Measurements from ENCODE around the gene SGMS1. TPM values are rescaled to one million over a fixed set of nuclear protein-coding genes. Genes with fewer than 3 reads are reported as not detected.

Gene SGMS1
- total and polyA plus RNA-seq, 2 donors (not counting 1 experiment from before 2014, with no cell fraction given): 39.9 to 82.1 TPM

DNA sequence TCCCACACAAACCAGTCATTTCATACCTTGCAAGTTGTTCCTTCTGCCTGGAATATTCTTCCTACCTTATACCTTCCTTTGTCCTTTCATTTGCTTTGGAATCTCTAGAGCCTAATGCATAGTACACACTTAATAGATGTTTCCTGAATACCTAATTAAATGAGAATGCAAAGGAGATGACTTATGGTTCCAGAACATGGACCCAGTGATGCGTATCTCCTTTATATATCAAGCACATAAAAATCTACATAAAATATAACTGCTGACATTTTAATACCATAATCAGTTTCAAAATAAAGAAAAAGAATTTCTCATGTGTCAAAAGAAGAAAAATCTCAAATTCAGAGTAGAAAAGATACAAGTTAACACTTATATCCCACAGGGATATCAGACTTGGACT, 261.8 kb downstream of the SGMS1 start:
- no peaks in the 10 kb centered on the region for H4K20me1 ChIP-seq (ENCODE audit: control insufficient read depth, extremely low read depth, insufficient read depth, low read length)
- H3K27me3 ChIP-seq (ENCODE audit: control insufficient read depth, insufficient read depth, low read length): no peaks in the 10 kb centered on the region
- no peaks in the 10 kb centered on the region for H3K36me3 ChIP-seq (ENCODE audit: control insufficient read depth, insufficient read depth, low read length)
- TF ChIP-seq, protein P1, sequence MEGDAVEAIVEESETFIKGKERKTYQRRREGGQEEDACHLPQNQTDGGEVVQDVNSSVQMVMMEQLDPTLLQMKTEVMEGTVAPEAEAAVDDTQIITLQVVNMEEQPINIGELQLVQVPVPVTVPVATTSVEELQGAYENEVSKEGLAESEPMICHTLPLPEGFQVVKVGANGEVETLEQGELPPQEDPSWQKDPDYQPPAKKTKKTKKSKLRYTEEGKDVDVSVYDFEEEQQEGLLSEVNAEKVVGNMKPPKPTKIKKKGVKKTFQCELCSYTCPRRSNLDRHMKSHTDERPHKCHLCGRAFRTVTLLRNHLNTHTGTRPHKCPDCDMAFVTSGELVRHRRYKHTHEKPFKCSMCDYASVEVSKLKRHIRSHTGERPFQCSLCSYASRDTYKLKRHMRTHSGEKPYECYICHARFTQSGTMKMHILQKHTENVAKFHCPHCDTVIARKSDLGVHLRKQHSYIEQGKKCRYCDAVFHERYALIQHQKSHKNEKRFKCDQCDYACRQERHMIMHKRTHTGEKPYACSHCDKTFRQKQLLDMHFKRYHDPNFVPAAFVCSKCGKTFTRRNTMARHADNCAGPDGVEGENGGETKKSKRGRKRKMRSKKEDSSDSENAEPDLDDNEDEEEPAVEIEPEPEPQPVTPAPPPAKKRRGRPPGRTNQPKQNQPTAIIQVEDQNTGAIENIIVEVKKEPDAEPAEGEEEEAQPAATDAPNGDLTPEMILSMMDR (conservative IDR thresholded peaks at IDR 0.05 in 1 of 2, IDR thresholded peaks at IDR 0.05 in 1 of 2; ENCODE audit: low read depth in 1 of 2, low read length in 2 of 2): no peak
- no peak for TF ChIP-seq EZH2 (IDR thresholded peaks at IDR 0.05; ENCODE audit: low read length, missing control alignments)
- no peak overlapping the region for H3K4me2 ChIP-seq (ENCODE audit: extremely low read depth, insufficient read depth, low read length)
- no peaks in the 10 kb centered on the region for H3K9me3 ChIP-seq (ENCODE audit: control insufficient read depth, insufficient read depth, low read depth, low read length)
- peaks cover 5% of the 10 kb centered on the region for H3K4me1 ChIP-seq (ENCODE audit: control insufficient read depth, extremely low read depth, insufficient read depth, low read length)
- peaks cover 13% of the 10 kb centered on the region for H3K79me2 ChIP-seq (ENCODE audit: control insufficient read depth, insufficient read depth, low read length)
- no peak overlapping the region for H3K27ac ChIP-seq (ENCODE audit: insufficient read depth, low read length)
- no peak overlapping the region for H3K9ac ChIP-seq (ENCODE audit: insufficient read depth, low read length)
- no peak overlapping the region for H2AFZ ChIP-seq (ENCODE audit: low read length)
- H3K4me3 ChIP-seq (replicated peaks in 1 of 4; ENCODE audit: control extremely low read depth in 1 of 4, insufficient read depth in 1 of 4, low read depth in 3 of 4, low read length in 4 of 4): no peak overlapping the region
- DNase-seq (ENCODE audit: low read depth in 2 of 2): no peak

DNA sequence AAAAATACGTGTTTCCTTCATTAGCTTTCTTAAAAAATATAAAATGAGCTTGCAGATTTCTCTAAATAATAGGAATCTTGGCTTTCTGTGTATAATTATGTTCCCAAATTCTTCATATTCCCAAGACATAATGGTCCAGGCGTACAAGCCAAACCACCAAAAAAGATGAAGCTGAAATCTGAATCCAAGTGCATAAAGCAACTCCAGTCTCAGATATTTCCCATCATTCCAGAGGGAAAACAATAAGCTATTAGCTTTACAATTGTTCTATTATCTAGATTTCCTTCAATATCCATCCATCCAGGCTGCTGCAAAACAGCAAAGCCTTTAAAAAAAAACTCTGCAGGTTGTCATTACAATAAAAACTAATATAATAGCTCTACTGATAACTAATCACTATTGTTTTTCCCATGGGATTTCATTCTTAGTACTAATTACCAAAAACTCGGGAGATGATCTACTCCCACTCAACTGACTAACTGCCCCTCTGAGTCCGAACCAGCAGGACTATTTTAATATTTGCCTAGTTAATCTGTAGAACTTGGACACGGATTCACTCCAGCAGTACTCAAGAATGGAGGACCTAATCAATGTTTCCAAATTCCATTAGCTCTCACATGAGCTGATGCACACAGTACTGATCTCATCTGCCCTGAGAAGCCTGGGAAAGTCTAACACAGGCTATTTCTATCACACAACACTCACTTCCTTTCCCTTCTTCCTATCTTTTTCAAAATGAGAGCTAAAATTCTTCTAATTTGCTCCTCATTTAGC, 263.5 kb downstream of the SGMS1 start:
- Histone ChIP-seq H3K27ac (ENCODE audit: insufficient read depth, low read length) (no peak overlapping the region), H3K4me1 (ENCODE audit: control insufficient read depth, extremely low read depth, insufficient read depth, low read length) (peaks cover 5% of the 10 kb centered on the region), H3K9me3 (ENCODE audit: control insufficient read depth, insufficient read depth, low read depth, low read length) (no peaks in the 10 kb centered on the region), H2AFZ (ENCODE audit: low read length) (no peak overlapping the region), H3K4me3 (replicated peaks in 1 of 4; ENCODE audit: control extremely low read depth in 1 of 4, insufficient read depth in 1 of 4, low read depth in 3 of 4, low read length in 4 of 4) (no peak overlapping the region), H3K36me3 (ENCODE audit: control insufficient read depth, insufficient read depth, low read length) (no peaks in the 10 kb centered on the region), H3K79me2 (ENCODE audit: control insufficient read depth, insufficient read depth, low read length) (peaks cover 13% of the 10 kb centered on the region), H3K9ac (ENCODE audit: insufficient read depth, low read length) (no peak overlapping the region), H3K27me3 (ENCODE audit: control insufficient read depth, insufficient read depth, low read length) (no peaks in the 10 kb centered on the region), H4K20me1 (ENCODE audit: control insufficient read depth, extremely low read depth, insufficient read depth, low read length) (no peaks in the 10 kb centered on the region), H3K4me2 (ENCODE audit: extremely low read depth, insufficient read depth, low read length) (peak overlapping the region; percentile 40)
- peak; percentile 37 to 51 for DNase-seq (ENCODE audit: low read depth in 2 of 2)
- TF ChIP-seq EZH2 (IDR thresholded peaks at IDR 0.05; ENCODE audit: low read length, missing control alignments): no peak
- TF ChIP-seq, protein P1 (conservative IDR thresholded peaks at IDR 0.05 in 1 of 2, IDR thresholded peaks at IDR 0.05 in 1 of 2; ENCODE audit: low read depth in 1 of 2, low read length in 2 of 2): no peak

DNA sequence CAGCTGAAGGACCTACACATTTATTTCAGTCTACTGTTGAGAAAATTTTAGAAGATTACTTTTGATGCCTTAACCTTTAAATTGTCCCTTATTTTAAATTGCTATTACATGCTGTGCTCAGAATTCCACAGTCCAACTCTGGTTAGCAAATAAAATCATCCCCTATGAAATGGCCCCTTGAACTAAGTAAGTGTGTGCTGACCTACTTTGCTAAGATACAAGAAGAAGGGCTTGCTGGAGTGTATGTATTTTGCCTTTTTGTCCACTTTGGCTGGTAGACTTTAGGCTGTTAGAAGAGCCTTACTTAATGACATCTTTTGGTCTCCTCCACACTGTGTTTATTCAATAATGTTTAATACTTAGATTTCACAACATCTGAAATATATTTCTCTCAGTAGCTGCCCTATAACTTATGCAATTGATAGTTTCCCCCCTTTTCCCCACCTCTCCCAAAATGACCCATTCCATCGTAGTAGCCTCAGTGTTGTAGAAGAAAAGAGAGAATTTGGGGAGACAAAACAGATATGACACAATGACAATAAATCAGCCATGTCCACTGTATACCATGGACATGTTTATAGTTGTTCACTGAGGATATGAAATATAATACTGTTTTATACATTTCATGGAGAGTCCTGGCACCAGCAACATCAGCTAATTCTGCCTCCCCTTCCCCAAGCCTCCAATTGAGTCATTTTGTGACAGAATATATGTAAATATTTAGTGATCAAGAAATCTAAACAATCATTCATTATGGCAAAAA, 264.6 kb downstream of the SGMS1 start:
- no peak overlapping the region for H3K27ac ChIP-seq (ENCODE audit: insufficient read depth, low read length)
- H3K4me2 ChIP-seq (ENCODE audit: extremely low read depth, insufficient read depth, low read length): no peak overlapping the region
- DNase-seq (ENCODE audit: low read depth in 2 of 2): peak in 1 of 2 donors; percentile 58
- no peak overlapping the region for H3K4me3 ChIP-seq (replicated peaks in 1 of 4; ENCODE audit: control extremely low read depth in 1 of 4, insufficient read depth in 1 of 4, low read depth in 3 of 4, low read length in 4 of 4)
- H4K20me1 ChIP-seq (ENCODE audit: control insufficient read depth, extremely low read depth, insufficient read depth, low read length): no peaks in the 10 kb centered on the region
- H3K79me2 ChIP-seq (ENCODE audit: control insufficient read depth, insufficient read depth, low read length): peaks cover 12% of the 10 kb centered on the region
- H3K4me1 ChIP-seq (ENCODE audit: control insufficient read depth, extremely low read depth, insufficient read depth, low read length): peaks cover 5% of the 10 kb centered on the region
- no peak overlapping the region for H3K9ac ChIP-seq (ENCODE audit: insufficient read depth, low read length)
- H3K36me3 ChIP-seq (ENCODE audit: control insufficient read depth, insufficient read depth, low read length): no peaks in the 10 kb centered on the region
- H3K9me3 ChIP-seq (ENCODE audit: control insufficient read depth, insufficient read depth, low read depth, low read length): no peaks in the 10 kb centered on the region
- H2AFZ ChIP-seq (ENCODE audit: low read length): no peak overlapping the region
- TF ChIP-seq, protein P1 (conservative IDR thresholded peaks at IDR 0.05 in 1 of 2, IDR thresholded peaks at IDR 0.05 in 1 of 2; ENCODE audit: low read depth in 1 of 2, low read length in 2 of 2): no peak
- TF ChIP-seq EZH2 (IDR thresholded peaks at IDR 0.05; ENCODE audit: low read length, missing control alignments): no peak
- H3K27me3 ChIP-seq (ENCODE audit: control insufficient read depth, insufficient read depth, low read length): no peaks in the 10 kb centered on the region
